Measurements from ENCODE around the gene FOXO3.

The FOXO3 gene

DNA sequence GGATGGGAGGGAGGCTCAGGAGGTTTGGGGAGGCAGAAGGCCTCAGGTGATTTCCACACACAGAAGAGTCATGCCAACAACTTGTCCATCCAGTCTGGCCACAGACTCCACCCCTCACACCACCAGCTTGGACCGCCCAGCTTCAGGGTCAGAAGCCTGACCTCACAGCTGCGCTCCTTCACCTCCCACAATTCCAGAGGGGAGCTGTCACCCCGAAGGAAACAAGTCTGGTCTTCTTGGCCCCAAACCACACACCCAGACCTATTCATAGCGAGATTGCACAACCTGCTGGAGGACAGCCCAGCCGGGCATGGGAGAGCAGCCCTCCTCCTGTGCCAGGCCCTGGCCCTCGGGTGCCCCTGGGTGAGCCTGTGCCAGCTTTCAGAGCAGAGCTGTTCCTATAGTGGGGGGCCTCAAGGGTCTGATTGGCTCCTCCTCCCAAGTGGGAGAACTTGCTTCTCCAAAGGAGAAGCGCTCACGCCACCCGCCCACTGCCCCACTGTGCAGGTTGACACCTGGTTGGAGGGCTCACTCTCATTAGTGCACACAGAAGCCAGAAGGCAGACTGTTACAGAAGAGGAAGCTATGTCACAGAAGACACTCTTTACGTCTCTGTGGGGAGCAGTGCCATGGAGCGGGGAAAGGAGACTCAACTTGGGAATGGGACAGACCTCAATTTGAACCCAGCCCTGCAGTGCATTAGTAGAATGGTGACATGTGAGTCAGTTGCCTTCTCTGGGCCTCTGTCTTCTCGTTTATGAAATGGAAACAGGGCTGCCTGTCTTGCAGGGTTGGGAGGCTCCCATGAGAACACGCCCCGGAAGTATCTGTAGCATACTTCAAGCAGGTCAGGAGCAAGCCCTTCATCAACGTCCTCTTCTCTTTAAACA is 128.8 kb downstream of the FOXO3 start:
- DNase-seq: no peak

DNA sequence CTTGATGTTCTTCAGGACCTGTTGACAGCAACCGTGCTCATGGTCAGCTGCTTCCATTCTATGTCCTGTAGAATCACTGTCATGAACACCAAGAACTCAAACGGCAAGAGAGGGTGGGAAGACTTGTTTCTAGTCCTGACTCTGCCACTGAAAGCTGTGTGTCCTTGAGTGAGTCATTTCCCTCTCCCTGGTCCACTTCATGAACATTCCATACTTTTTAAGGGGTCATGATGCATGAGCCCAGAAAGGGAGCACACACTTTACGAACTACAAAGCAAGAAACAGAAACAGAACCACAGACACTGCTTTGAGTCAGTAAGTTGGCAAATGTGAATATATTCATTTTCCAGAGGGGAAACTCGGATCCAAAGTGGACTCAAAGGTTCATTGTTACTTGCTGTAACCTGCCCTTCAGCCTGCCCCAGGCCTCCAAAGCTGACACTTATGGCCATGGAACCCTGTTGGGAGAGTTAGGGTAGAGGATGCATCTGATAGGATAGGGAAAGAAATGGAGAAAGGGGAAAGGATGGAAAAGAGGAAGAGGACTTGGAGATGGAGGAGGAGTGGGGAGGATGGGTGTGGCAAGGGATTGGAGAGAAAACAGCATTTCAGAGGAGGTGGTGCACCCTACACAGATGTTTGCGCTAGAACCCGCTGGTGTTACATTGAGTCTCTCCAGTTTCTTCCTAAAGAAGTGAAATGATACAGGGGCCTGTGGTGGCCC is 129.8 kb downstream of the FOXO3 start:
- DNase-seq: no peak

DNA sequence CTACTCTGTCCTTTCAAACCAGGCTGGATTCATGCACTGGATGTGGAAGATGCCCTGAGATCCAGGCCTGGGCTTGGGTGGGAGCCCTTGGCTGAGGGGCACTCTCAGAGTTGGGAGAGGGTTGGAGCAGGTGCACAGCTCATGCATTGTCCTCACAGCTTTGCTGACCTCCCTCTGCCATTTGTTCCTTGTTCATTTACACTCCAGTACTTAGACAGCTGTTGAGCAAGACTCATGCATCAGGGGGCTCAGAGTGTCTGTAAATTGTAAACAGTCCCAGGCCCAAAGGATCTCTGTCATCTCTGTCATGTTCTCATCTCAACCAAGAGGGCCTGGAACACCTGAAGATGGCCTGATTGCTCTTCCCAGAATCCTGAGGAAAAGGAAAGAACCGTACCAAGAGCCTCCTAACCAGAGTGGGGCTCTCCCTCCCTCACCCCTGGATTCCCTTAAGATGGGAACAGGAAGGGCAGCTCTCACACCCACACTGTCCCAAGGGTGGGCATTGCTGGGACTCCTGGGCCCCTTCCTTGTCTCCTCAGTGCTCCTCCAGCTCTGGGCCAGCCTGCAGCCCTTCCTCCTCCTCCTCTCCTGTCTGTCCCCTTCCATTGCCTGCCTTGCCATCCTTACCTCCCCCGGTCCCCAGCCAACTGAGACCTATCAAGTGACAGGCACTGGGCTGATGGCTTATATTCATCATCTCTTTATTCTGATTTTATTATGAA is 132.9 kb downstream of the FOXO3 start:
- no peak for DNase-seq

DNA sequence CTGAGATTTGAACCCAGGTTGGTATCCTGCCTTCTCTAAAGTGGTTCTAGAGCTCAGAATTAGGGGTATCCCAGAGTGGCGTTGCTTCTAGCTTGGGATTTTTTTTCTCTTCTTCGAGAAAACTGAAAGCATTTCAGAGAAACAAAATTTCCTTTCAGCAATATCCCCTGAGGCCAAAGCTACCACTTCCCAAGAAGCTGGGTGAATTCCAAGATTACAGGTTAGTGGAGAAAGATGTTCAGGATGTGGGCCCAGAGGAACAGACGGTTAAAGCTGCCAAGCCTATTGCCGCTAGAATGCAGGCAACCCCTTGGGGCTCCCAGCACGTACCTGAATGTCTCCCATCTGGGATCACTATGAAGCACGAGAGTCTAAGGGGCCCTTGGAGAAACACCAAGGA is 134.1 kb downstream of the FOXO3 start:
- no peak for DNase-seq

DNA sequence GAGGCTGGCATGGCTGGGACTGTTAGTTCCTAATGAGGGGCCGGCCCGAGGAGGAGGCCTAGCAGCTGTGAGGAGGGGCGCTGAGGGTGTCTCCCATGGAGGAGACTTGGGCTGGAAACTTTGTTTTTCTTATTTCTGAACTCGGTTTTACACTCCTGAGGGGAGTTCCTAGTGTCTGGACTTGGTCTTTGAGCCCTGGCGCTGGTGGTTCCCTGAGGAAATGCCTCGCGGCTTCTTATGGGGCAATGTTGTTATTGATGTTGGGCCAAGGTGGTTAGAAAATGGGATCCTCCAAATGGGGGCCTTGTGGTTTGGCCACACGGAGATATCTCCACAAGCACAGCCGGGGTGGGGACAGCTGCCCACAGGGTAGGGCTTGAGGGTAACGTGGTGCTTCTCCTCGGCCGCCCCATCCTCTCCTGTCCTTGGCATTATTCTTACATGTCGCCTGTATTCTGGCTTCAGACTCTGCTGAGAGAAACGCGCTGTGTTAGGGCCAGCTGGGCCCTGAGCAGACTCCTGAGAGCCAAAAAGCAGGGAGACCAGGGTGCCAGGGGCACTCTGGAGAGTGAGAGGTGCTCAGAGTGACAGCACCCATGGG is 136.9 kb downstream of the FOXO3 start:
- no peak for DNase-seq

DNA sequence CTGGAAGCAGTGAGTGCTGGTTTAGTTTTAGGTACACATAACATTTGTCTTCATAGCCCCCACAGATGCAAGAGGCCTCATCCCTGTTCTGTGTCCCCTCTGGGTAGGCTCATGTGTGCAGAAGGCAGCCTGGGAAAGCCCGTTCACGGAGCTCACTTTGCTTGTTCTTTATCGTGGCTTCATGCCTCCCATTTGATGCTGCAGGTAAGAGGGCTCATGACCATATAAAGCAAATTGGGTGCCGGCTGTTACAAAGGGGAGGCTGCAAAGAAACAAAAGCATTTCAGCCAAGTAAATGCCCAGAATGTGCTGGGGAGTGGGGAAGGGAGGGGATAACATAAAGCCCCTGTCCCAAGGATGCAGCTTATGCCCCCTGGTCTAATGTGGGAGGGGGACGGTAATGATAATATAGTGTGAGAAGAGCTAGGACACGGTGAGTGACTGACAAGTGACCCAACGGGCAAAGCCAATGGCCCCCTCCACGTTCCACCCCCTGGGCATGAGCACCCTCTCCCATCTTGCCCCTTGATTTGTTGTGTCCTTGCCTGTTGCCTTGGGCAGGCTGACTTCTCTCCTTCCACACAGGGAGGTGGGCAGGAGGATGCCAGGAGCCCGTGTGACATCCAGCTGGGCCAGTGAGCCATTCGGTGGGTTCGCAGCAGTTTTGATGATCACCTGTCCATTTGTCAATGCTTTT is 138.0 kb downstream of the FOXO3 start:
- no peak for DNase-seq

DNA sequence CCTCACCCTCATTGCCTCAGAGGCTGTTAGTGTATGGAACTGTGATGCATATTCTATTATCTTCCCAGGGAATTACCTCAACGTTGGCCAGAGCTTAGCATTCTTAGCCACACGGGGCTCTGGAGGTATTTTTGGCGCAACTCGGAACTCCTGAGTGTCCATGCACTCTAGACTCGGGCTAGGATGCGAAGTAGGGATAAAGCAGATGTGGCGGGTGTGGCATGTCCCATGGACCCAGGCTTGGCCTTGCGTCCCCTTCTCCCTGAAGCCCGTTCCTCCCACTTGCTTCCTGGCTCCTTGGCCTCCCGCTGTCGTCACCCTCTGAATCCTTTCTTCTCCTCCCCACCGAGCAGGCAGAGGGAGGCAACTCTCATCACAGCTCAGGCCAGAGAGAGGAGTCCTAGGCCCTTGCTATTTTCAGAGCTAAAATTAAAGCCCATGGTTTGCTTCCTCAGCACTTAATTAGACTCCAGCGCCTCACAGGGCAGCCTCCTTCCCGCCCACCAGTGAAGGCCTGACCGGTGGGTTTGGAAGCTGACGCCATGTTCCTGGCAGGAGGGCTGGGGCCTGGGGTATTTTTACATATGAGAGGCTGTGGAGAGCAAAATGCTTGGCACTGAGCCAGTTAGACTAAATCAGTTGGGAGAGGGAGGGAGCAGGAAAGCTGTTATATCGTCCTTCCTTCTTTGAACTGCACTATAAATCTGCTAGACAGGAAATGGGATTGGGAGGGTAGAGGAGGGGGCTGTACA is 138.7 kb downstream of the FOXO3 start:
- no peak for DNase-seq

DNA sequence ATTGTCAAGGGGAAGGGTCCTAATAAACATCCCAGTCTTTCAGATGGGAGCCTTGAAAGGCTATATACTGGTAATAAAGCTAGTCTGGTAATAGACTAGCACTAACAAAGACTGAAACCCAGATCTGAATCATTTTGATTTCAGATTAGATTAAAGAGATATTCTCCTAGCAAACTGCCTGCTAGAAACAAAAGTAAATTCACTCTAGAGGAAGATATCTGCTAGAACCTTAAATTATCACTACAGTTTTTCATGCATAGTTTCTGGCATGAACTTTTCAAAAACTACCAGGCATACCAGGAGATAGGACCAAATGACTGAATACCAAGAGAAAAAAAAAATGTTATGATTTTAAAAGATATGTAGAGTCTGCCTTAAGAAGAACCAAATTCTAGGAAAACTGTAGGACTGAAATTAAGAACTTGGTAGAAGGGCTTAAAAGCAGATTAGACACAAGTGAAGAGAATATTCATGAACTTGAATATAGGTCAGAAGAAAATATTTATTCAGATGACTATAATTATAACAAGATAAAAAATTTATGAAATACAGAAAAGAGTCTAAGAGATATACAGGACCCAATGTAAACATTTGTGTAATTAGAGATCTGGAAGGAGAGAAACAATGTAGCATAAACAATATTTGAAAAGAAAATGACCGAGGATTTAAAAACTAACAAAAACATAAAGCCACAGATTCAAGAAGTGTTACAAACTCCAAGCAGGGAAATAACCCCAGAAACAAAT is 141.6 kb downstream of the FOXO3 start:
- no peak for DNase-seq

DNA sequence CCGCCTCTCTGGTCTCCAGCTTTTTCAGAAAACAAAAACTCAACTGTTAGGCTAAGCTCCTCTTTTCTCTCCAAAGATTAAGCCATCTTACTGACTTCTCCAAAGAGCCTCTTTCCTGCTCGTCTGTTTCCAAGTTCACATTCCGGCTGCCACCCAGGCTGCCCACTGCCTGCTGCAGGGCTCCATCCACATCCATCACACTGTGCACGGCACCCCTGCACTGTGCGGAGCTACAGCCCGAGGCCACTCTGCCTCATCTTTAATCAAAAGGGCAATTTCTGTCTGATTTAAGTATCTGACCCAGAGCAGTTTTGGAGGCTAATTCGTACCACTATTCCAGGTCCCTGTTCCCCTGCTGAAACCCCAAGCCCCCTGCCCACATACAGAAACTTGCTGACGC is 145.9 kb downstream of the FOXO3 start:
- no peak for DNase-seq

DNA sequence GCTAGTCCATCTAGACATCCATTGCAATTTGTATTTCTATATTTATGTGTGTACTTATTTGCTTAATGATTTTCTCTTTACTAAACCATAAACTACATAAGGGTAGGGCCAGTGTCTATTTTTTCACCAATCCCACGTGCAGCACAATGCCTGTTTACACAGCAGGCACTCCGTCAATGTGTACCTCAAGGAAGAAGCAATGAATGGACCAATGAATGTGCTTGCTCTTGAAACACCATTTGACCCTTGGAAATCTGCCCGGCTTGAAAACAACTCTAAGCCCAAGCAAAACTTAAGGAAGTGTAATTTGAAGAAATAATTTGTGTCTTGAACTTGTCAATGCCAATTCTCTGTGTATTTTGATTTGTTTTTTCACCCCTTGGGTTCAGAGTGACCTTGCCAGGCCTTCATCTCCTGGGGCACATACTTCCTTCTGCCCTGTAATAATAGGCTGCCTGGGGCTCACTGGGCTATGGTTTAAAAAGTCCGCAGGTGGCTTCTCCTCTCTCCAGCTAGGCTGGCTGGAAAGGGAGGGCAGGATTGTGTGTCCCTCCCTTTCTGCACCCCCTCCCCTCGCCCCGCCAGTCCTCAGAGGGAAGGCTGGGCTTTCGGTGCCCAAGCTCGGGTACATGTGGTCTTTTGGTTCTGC is 146.7 kb downstream of the FOXO3 start:
- DNase-seq: no peak

DNA sequence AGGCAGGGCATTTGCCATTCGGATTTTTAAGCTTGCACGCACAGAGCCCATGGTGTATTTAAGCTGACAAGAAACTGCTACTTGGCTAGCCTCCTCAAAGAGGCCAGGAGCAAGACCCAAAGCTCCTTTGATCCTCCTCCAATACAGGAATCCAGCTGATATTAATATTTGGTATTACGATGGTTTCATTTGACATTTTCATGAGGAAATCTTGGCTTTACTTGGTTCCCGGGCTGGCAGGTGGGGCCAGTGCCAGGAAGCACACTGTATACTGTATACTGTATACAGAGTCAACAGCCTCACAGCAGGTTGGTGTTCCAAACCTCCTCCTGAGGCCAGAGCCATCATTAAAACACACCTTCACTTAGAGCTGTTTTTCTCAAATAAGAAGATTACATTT is 149.3 kb downstream of the FOXO3 start:
- DNase-seq: no peak

DNA sequence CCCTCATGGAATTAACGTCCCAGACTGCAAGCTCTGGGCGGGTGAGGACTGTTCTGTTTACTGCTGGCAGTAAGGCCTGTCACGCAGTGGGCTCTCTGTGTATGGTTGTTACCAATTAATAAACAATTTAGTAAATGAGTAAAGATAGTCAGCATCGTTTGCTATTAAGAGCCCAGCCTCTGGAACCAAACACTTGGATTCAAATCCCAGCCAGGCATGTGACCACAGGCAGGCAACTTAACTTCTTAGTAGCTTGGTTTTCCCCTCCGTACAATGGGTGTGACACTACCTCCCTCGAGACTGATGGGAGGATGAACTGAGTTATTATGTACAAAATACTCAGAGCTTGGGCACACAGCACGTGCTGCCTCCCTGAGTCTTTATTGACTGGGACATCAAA is 149.8 kb downstream of the FOXO3 start:
- no peak for DNase-seq

DNA sequence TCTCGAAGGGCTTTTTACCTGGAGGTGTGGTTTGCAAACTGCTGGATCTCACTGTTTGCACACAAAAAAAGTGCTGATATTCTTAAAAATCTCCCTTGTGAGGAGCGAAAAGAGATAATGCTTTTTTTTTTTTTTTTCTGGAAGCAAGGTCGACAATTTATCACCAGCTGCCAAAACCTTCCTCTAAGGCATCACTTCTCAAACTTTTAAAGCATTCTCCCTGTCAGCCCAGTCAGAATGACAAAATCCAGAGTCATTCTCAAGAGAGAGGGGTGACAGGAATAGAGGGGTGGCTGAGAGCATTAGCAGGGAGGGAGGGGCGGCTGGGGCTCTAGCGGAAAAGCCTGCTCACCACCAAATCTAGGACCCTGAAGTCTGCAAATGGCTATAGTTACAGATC is 150.4 kb downstream of the FOXO3 start:
- DNase-seq: no peak

DNA sequence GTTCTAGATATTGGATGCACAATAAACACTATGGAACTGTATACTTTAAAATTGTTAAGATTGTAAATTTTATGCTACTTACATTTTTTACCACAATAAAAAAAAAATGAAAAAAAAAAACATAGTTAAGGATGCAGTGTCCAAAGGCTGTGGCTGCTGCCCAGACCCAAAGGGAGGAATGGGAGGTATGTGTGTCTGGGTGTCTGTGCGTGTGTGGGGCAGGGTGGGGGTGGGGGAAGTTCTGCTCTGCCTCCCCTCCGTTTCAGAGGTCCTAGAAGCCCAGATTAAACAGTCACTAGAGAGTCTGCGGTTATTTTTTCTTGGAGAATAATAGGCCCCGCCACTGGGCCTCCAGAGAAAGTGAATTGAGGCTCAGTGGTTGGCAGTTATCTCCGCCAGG is 151.1 kb downstream of the FOXO3 start:
- DNase-seq: no peak

DNA sequence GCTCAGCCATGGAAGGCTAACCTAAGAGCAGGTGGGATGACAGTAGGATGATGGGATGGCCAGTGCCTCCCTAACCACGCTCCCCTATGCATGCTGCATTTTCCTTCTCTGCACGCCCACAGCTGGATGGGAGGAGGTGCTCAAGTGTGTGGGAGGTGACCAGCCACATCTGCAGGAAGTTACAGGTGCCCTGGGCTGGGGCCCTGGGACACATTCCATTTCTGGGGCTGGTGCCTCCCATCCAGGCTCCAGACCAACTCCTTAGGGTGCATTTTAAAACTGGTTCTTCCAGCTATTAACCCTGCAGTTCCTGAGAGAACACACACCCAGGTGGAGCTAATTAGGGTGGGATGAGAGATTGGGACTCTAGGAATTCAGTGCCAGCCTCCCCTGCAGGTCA is 152.2 kb downstream of the FOXO3 start:
- no peak for DNase-seq

DNA sequence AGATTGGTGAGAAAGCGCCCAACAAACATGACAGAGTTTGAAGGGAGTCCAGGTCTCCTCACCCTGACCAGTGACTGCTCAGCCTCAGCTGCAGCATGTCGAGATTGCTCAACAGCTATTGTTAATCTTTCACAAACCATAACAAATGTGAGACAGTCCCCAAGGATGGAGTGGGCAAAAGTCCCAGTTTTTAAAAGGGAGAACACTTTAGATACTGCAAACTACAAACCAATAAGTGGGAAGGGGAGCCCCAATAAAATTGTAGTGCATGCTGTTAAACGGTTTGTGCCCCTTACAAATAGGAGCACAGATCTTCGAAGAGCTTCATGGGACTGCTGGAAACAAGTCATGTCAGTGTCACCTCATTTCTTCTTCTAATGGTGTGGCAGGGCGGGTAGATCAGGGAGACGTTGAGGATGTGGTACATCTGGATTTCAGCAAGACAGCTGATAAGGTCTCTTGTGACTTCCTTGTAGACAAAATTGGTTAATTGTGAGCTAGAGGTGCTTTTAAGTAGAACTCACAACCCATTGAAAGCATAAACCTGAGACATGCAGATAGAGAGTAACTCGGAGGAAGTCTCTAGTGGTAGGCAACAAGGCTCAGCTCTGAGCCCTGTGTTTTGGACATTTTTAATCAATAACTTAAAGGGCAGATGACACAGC is 153.5 kb downstream of the FOXO3 start:
- no peak for DNase-seq

DNA sequence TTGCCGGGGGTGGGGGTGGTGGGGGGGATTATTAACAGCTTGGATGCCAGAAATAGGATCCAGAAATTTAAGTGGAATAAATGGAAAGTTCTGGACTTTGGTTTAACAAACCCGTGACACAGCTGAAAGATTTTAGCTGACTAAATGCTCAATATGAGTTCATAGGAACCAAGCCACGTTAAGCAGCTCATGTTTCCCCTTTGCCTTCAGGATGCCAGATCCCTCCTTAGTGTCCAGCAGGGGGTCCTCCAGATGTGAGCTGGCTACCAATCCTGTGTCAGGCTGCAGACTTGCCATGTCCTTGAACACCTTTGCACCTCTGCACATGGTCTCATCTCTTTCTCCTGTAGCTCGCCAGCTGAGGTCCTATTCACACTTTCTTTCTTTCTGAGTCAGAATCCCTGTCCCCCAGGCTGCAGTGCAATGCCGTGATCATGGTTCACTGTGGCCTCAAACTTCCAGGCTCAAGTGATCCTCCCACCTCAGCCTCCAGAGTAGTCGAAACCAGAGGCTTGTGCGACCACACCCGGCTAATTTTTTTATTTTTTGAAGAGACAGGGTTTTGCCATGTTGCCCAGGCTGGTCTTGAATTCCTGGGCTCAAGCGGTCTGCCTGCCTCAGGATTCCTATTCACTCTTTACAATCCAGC is 154.2 kb downstream of the FOXO3 start:
- DNase-seq: no peak

DNA sequence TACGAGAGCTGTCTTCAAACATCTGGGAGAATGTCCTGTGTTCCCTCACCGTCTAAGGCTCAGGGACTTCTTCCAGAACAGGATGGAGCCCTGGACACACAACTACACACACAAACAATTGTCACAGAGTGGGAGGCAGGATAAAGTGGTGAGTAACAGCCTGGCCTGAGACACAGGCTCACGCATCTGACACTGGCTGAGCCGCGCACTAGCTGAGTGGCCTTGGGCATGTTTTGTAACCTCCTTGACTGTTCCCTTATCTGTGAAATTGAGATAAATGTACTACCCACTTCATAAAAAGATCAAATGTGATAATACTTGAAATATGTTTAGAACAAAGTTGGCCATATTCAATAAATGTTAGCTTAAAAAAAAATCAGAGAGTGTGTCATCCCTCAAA is 155.1 kb downstream of the FOXO3 start:
- DNase-seq: no peak

Data from activated effector memory CD4-positive, alpha-beta T cell treated with anti-CD3 and anti-CD28 coated beads, Interleukin-2, amount 50 U/mL, for 16 hours (primary cell).